Testis (tissue), 2 donors: Measurements from ENCODE around the gene FEN1.

Source experiments
- POLR2A ChIP-seq: fragments of 450-650 bp; IDR thresholded peaks from one replicate; pipeline ENCODE4 v1.6.1; 2017; ENCODE audit warnings: antibody characterized with exemption, mild to moderate bottlenecking, moderate library complexity
- TF ChIP-seq, protein P1 (sequence below), 3 experiments: fragments of 450-650 bp in 2 of 3; fragments of 200-600 bp in 1 of 3; sonication (generic) in 1 of 3; IDR thresholded peaks; one replicate each; pipeline ENCODE4 v1.5.1; 2016 to 2019; ENCODE audit warnings: antibody characterized with exemption in 3 of 3, mild to moderate bottlenecking in 2 of 3, moderate library complexity in 1 of 3

GRCh38 chr11:61769169-61769920 lies 23.4 kb upstream of the FEN1 start:
- TF ChIP-seq, protein P1, sequence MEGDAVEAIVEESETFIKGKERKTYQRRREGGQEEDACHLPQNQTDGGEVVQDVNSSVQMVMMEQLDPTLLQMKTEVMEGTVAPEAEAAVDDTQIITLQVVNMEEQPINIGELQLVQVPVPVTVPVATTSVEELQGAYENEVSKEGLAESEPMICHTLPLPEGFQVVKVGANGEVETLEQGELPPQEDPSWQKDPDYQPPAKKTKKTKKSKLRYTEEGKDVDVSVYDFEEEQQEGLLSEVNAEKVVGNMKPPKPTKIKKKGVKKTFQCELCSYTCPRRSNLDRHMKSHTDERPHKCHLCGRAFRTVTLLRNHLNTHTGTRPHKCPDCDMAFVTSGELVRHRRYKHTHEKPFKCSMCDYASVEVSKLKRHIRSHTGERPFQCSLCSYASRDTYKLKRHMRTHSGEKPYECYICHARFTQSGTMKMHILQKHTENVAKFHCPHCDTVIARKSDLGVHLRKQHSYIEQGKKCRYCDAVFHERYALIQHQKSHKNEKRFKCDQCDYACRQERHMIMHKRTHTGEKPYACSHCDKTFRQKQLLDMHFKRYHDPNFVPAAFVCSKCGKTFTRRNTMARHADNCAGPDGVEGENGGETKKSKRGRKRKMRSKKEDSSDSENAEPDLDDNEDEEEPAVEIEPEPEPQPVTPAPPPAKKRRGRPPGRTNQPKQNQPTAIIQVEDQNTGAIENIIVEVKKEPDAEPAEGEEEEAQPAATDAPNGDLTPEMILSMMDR (IDR thresholded peaks at IDR 0.05) = no peak
- no peak for TF ChIP-seq POLR2A
